Thyroid gland (tissue), 4 donors: ENCODE data around the gene CREB3L1. TPM values are rescaled to one million over a fixed set of nuclear protein-coding genes. Genes with fewer than 3 reads are reported as not detected.
"Not testable (repeated sequence)": the region's sequence is repeated elsewhere in the genome, so short reads cannot be mapped to it uniquely, and the experiment has no call there.

Experiments
- DNase-seq, 2 donors: peaks; one replicate each; pipeline ENCODE4 v3.0.0-alpha.2; 2019
- H3K27ac ChIP-seq, 3 donors: fragments of 200-600 bp; sonication (generic); 1 replicate in 2 of 3; 2 replicates in 1 of 3; pipeline ENCODE4 v1.5.1; 2016 to 2019; ENCODE audit warnings: mild to moderate bottlenecking in 1 of 3, moderate library complexity in 1 of 3
- H3K27me3 ChIP-seq: fragments of 200-600 bp; sonication (generic); one replicate; pipeline ENCODE4 v1.5.1; 2019
- H3K36me3 ChIP-seq, 2 donors: fragments of 200-600 bp; sonication (generic); one replicate each; pipeline ENCODE4 v1.5.1; 2016 to 2019
- H3K4me1 ChIP-seq, 2 donors: fragments of 200-600 bp; sonication (generic); one replicate each; pipeline ENCODE4 v1.5.1; 2017 to 2019
- H3K4me3 ChIP-seq, 3 donors: fragments of 200-600 bp; sonication (generic); replicated peaks in 1 of 3; 1 replicate in 2 of 3; 2 replicates in 1 of 3; pipeline ENCODE4 v1.5.1; 2016; ENCODE audit warnings: mild to moderate bottlenecking in 1 of 3
- H3K9me3 ChIP-seq: fragments of 200-600 bp; sonication (generic); one replicate; pipeline ENCODE4 v1.5.1; 2017
- CTCF ChIP-seq, 6 experiments: fragments of 200-600 bp in 3 of 6; fragments of 450-650 bp in 3 of 6; sonication (generic) in 3 of 6; IDR thresholded peaks; one replicate each; pipeline ENCODE4 v1.5.1; 2016 to 2019; ENCODE audit warnings: antibody characterized with exemption in 6 of 6, mild to moderate bottlenecking in 2 of 6, inconsistent platforms in 1 of 6, moderate library complexity in 1 of 6
- POLR2A ChIP-seq, 2 donors: fragments of 450-650 bp; IDR thresholded peaks; one replicate each; pipeline ENCODE4 v1.6.1; 2017; ENCODE audit warnings: antibody characterized with exemption in 2 of 2, mild to moderate bottlenecking in 2 of 2, moderate library complexity in 1 of 2
- WGBS, 2 donors: methylation state at CpG; one replicate each; pipeline ENCODE4 v1.1.5; 2017; 5-methylcytosine and 5-hydroxymethylcytosine counted together
- intact Hi-C: fragments of 100-400 bp; cut with DNase I; formaldehyde crosslinking; loops from one replicate; pipeline ENCODE4 v1.15.1; 2023
- total RNA-seq, 4 donors: library from RNA; depleted of rRNA; stranded (reverse); fragments of >200 nt; gene quantifications; one replicate each; pipeline ENCODE4 v1.2.3, GENCODE V29; 2016

Gene CREB3L1
- total RNA-seq, 4 donors from 2014 or later, result 0.88 to 3.1 (median 2.1) TPM

- H3K27me3 ChIP-seq, result no peaks in the 10 kb centered on the region
- DNase-seq, result no peak
- no peaks in the 10 kb centered on the region for H3K36me3 ChIP-seq
- intact Hi-C loops, result no loop called here
- TF ChIP-seq CTCF (IDR thresholded peaks at IDR 0.05) (no peak), POLR2A (IDR thresholded peaks at IDR 0.05) (no peak)
- no peak overlapping the region for H3K4me3 ChIP-seq
- peaks cover 17 to 18% of the 10 kb centered on the region in 2 donors for H3K4me1 ChIP-seq
- WGBS, 2 donors, result 92 to 100% methylated on average over 3 to 5 of the region's 7 CpGs
- no peaks in the 10 kb centered on the region for H3K9me3 ChIP-seq
- no peak overlapping the region for H3K27ac ChIP-seq
Observed at GRCh38 chr11:46300270-46300669, 22.8 kb downstream of the CREB3L1 start.

GRCh38 chr11:46302866-46303265 is 25.4 kb downstream of the CREB3L1 start:
- Histone ChIP-seq H3K4me1 (no peaks in the 10 kb centered on the region), H3K27me3 (no peaks in the 10 kb centered on the region), H3K4me3 (no peak overlapping the region), H3K9me3 (no peaks in the 10 kb centered on the region), H3K36me3 (no peaks in the 10 kb centered on the region), H3K27ac (no peak overlapping the region)
- DNase-seq, result no peak
- WGBS, 2 donors, result 89 to 91% methylated on average over 7 of the region's 7 CpGs
- TF ChIP-seq POLR2A (IDR thresholded peaks at IDR 0.05) (no peak), CTCF (IDR thresholded peaks at IDR 0.05) (no peak)
- intact Hi-C loops, result no loop called here

GRCh38 chr11:46304036-46304435 is 26.6 kb downstream of the CREB3L1 start:
- H3K4me3 ChIP-seq, H3K27me3 ChIP-seq, H3K4me1 ChIP-seq, DNase-seq, H3K36me3 ChIP-seq, H3K27ac ChIP-seq, intact Hi-C loops, H3K9me3 ChIP-seq: not testable (repeated sequence)
- 90% methylated on average over 12 of the region's 12 CpGs for WGBS, 2 donors

- Histone ChIP-seq H3K27ac (no peak overlapping the region), H3K9me3 (no peaks in the 10 kb centered on the region), H3K27me3 (no peaks in the 10 kb centered on the region), H3K4me3 (no peak overlapping the region), H3K36me3 (no peaks in the 10 kb centered on the region), H3K4me1 (no peaks in the 10 kb centered on the region)
- DNase-seq, result no peak
- WGBS, 2 donors, result 93 to 94% methylated on average over 9 to 10 of the region's 10 CpGs
- intact Hi-C loops, result no loop called here
- no peak for TF ChIP-seq POLR2A (IDR thresholded peaks at IDR 0.05)
- TF ChIP-seq CTCF (IDR thresholded peaks at IDR 0.05), result no peak
Observed at GRCh38 chr11:46304605-46305179, 27.2 kb downstream of the CREB3L1 start.

DNA sequence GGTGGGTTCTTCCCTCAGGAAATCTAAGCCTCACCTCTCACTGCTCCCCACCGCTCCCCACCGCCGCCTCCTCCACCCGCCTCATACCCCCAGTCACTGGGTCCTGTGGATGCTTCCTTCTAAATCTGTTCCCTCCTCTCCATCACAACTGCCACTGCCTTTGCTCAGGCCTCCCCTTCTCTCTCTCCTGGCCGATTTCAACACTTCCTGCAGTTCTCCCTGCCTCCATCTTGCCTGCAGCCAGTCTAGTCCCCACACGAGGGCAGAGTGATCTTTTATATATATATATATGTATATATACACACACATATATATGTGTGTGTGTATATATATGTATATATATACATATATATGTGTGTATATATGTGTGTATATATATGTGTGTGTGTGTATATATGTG is 27.8 kb downstream of the CREB3L1 start:
- H3K4me3 ChIP-seq, result no peak overlapping the region
- H3K9me3 ChIP-seq, result no peaks in the 10 kb centered on the region
- H3K4me1 ChIP-seq, result no peaks in the 10 kb centered on the region
- 67 to 77% methylated on average over 6 of the region's 6 CpGs for WGBS, 2 donors
- intact Hi-C loops, result no loop called here
- DNase-seq, result no peak
- no peak overlapping the region for H3K27ac ChIP-seq
- no peaks in the 10 kb centered on the region for H3K27me3 ChIP-seq
- no peak for TF ChIP-seq POLR2A (IDR thresholded peaks at IDR 0.05)
- TF ChIP-seq CTCF (IDR thresholded peaks at IDR 0.05), result no peak
- H3K36me3 ChIP-seq, result no peaks in the 10 kb centered on the region
